HEK293 (cell line): ENCODE measurements around the gene CPTP.

Experiments used
- AEBP2 ChIP-seq: fragments of 450-650 bp; formaldehyde crosslinking; IDR thresholded peaks from 2 replicates; pipeline ENCODE4 v1.5.1; 2016; ENCODE audit warnings: missing biosample characterization, missing genetic modification characterization, borderline replicate concordance
- GLI4 ChIP-seq: fragments of 450-650 bp; formaldehyde crosslinking; IDR thresholded peaks from 2 replicates; pipeline ENCODE4 v1.5.1; 2016; ENCODE audit warnings: missing biosample characterization, missing genetic modification characterization
- HOXA7 ChIP-seq: sonication (generic); formaldehyde crosslinking; IDR thresholded peaks from 2 replicates; pipeline ENCODE4 v1.8.1; 2022; ENCODE audit warnings: missing genetic modification reagents, borderline replicate concordance
- KLF9 ChIP-seq: fragments of 450-650 bp; formaldehyde crosslinking; IDR thresholded peaks from 2 replicates; pipeline ENCODE4 v1.5.1; 2016; ENCODE audit warnings: missing biosample characterization, missing genetic modification characterization, low read depth
- REPIN1 ChIP-seq: fragments of 450-650 bp; formaldehyde crosslinking; IDR thresholded peaks from 2 replicates; pipeline ENCODE4 v1.5.1; 2017; ENCODE audit warnings: missing biosample characterization, missing genetic modification characterization, low read depth
- SP2 ChIP-seq: fragments of 450-650 bp; formaldehyde crosslinking; IDR thresholded peaks from 2 replicates; pipeline ENCODE4 v1.5.1; 2016; ENCODE audit warnings: missing biosample characterization, missing genetic modification characterization
- TRIM28 ChIP-seq: IDR thresholded peaks from 2 replicates; pipeline ENCODE4 v1.6.1; 2011; ENCODE audit warnings: low read length, control low read depth, borderline replicate concordance
- WT1 ChIP-seq: fragments of 450-650 bp; formaldehyde crosslinking; IDR thresholded peaks from 2 replicates; pipeline ENCODE4 v1.5.1; 2016; ENCODE audit warnings: missing biosample characterization, missing genetic modification characterization
- ZBTB10 ChIP-seq: fragments of 450-650 bp; formaldehyde crosslinking; IDR thresholded peaks from 2 replicates; pipeline ENCODE4 v1.5.1; 2016; ENCODE audit warnings: missing biosample characterization, missing genetic modification characterization
- ZBTB17 ChIP-seq: fragments of 450-650 bp; formaldehyde crosslinking; IDR thresholded peaks from 2 replicates; pipeline ENCODE4 v1.5.1; 2016; ENCODE audit warnings: missing biosample characterization, missing genetic modification characterization
- ZBTB21 ChIP-seq: fragments of 450-650 bp; formaldehyde crosslinking; IDR thresholded peaks from 2 replicates; pipeline ENCODE4 v1.5.1; 2017; ENCODE audit warnings: missing biosample characterization, missing genetic modification characterization
- ZBTB7A ChIP-seq: fragments of 450-650 bp; formaldehyde crosslinking; IDR thresholded peaks from 2 replicates; pipeline ENCODE4 v1.5.1; 2016; ENCODE audit warnings: low read depth, missing biosample characterization, missing genetic modification characterization
- ZNF138 ChIP-seq: fragments of 450-650 bp; formaldehyde crosslinking; IDR thresholded peaks from 2 replicates; pipeline ENCODE4 v1.5.1; 2016; ENCODE audit warnings: missing biosample characterization, missing genetic modification characterization, borderline replicate concordance
- ZNF155 ChIP-seq: fragments of 450-650 bp; formaldehyde crosslinking; IDR thresholded peaks from 2 replicates; pipeline ENCODE4 v1.5.1; 2016; ENCODE audit warnings: missing biosample characterization, missing genetic modification characterization
- ZNF266 ChIP-seq: fragments of 450-650 bp; formaldehyde crosslinking; IDR thresholded peaks from 2 replicates; pipeline ENCODE4 v1.5.1; 2016; ENCODE audit warnings: missing biosample characterization, missing genetic modification characterization, low read depth
- ZNF416 ChIP-seq: fragments of 450-650 bp; formaldehyde crosslinking; IDR thresholded peaks from 2 replicates; pipeline ENCODE4 v1.5.1; 2016; ENCODE audit warnings: missing biosample characterization, missing genetic modification characterization
- ZNF521 ChIP-seq: fragments of 450-650 bp; formaldehyde crosslinking; IDR thresholded peaks from 2 replicates; pipeline ENCODE4 v1.5.1; 2017; ENCODE audit warnings: missing biosample characterization, mild to moderate bottlenecking, missing genetic modification characterization
- ZNF555 ChIP-seq: fragments of 450-650 bp; formaldehyde crosslinking; conservative IDR thresholded peaks from 2 replicates; pipeline ENCODE4 v1.5.1; 2017; ENCODE audit warnings: missing biosample characterization, mild to moderate bottlenecking, missing genetic modification characterization, inconsistent platforms
- ZNF560 ChIP-seq: fragments of 450-650 bp; formaldehyde crosslinking; IDR thresholded peaks from 2 replicates; pipeline ENCODE4 v1.5.1; 2017; ENCODE audit warnings: missing biosample characterization, missing genetic modification characterization, borderline replicate concordance
- ZNF660 ChIP-seq: fragments of 450-650 bp; IDR thresholded peaks from 2 replicates; pipeline ENCODE4 v1.5.1; 2018; ENCODE audit warnings: missing biosample characterization, mild to moderate bottlenecking, missing genetic modification characterization
- ZNF747 ChIP-seq: fragments of 450-650 bp; formaldehyde crosslinking; IDR thresholded peaks from 2 replicates; pipeline ENCODE4 v1.5.1; 2016; ENCODE audit warnings: missing biosample characterization, missing genetic modification characterization
- ZNF837 ChIP-seq: fragments of 450-650 bp; formaldehyde crosslinking; IDR thresholded peaks from 2 replicates; pipeline ENCODE4 v1.5.1; 2016; ENCODE audit warnings: missing biosample characterization, missing genetic modification characterization
- ZSCAN16 ChIP-seq: fragments of 450-650 bp; formaldehyde crosslinking; IDR thresholded peaks from 2 replicates; pipeline ENCODE4 v1.5.1; 2016; ENCODE audit warnings: missing biosample characterization, missing genetic modification characterization
- ZSCAN18 ChIP-seq: fragments of 450-650 bp; formaldehyde crosslinking; IDR thresholded peaks from 2 replicates; pipeline ENCODE4 v1.5.1; 2016; ENCODE audit warnings: missing biosample characterization, missing genetic modification characterization
- TF ChIP-seq, protein P1 (sequence below): fragments of 450-650 bp; formaldehyde crosslinking; IDR thresholded peaks from 2 replicates; pipeline ENCODE4; 2016; ENCODE audit warnings: missing biosample characterization, missing genetic modification characterization
- TF ChIP-seq, protein P2 (sequence below): fragments of 450-650 bp; IDR thresholded peaks from 2 replicates; pipeline ENCODE4 v1.5.1; 2018; ENCODE audit warnings: missing biosample characterization, mild to moderate bottlenecking, missing genetic modification characterization
- TF ChIP-seq, protein P3 (sequence below): fragments of 450-650 bp; IDR thresholded peaks from 2 replicates; pipeline ENCODE4 v1.5.1; 2018; ENCODE audit warnings: missing biosample characterization, missing genetic modification characterization
- TF ChIP-seq, protein P4 (sequence below): fragments of 450-650 bp; formaldehyde crosslinking; IDR thresholded peaks from 2 replicates; pipeline ENCODE4 v1.5.1; 2017; ENCODE audit warnings: missing biosample characterization, mild to moderate bottlenecking, missing genetic modification characterization, moderate library complexity

Gene CPTP

GRCh38 chr1:1307923-1308755, 16.5 kb upstream of the CPTP start, which contains the start of the genes ACAP3 and PUSL1 (continued):
- TF ChIP-seq TRIM28 (no peak), ZNF521 (tag by site-specific recombination) (no peak), ZBTB7A (tag by site-specific recombination) (peak; percentile 78), ZNF138 (tag by site-specific recombination) (no peak), ZNF416 (tag by site-specific recombination) (no peak), ZSCAN18 (tag by site-specific recombination) (peak; percentile 82; the same call in 1 of the 2 replicates), ZNF555 (tag by site-specific recombination) (no peak), GLI4 (no peak), ZNF560 (tag by site-specific recombination) (no peak), WT1 (no peak; the same call in 1 of the 2 replicates), ZBTB21 (tag by site-specific recombination) (no peak), ZNF747 (tag by site-specific recombination) (no peak), ZNF155 (no peak), KLF9 (tag by site-specific recombination) (peak; percentile 58), ZBTB10 (tag by site-specific recombination) (peak; percentile 99), REPIN1 (tag by site-specific recombination) (peak; percentile 91; the same call in 1 of the 2 replicates), ZBTB17 (tag by site-specific recombination) (0 out of 2 replicates have a peak, but pooled peaks have one; percentile 50), ZNF660 (peak; percentile 74; the same call in 1 of the 2 replicates), HOXA7 (no peak), SP2 (tag by site-specific recombination) (peak; percentile 67), AEBP2 (tag by site-specific recombination) (no peak), ZNF837 (tag by site-specific recombination) (0 out of 2 replicates have a peak, but pooled peaks have one; percentile 17), ZSCAN16 (tag by site-specific recombination) (peak; percentile 82; the same call in 1 of the 2 replicates), ZNF266 (tag by site-specific recombination) (no peak)
- TF ChIP-seq, protein P1, sequence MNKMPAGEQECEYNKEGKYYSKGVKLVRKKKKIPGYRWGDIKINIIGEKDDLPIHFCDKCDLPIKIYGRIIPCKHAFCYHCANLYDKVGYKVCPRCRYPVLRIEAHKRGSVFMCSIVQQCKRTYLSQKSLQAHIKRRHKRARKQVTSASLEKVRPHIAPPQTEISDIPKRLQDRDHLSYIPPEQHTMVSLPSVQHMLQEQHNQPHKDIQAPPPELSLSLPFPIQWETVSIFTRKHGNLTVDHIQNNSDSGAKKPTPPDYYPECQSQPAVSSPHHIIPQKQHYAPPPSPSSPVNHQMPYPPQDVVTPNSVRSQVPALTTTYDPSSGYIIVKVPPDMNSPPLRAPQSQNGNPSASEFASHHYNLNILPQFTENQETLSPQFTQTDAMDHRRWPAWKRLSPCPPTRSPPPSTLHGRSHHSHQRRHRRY: 0 out of 2 replicates have a peak, but pooled peaks have one; percentile 63
- TF ChIP-seq, protein P2, sequence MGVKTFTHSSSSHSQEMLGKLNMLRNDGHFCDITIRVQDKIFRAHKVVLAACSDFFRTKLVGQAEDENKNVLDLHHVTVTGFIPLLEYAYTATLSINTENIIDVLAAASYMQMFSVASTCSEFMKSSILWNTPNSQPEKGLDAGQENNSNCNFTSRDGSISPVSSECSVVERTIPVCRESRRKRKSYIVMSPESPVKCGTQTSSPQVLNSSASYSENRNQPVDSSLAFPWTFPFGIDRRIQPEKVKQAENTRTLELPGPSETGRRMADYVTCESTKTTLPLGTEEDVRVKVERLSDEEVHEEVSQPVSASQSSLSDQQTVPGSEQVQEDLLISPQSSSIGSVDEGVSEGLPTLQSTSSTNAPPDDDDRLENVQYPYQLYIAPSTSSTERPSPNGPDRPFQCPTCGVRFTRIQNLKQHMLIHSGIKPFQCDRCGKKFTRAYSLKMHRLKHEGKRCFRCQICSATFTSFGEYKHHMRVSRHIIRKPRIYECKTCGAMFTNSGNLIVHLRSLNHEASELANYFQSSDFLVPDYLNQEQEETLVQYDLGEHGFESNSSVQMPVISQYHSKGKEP (tag by site-specific recombination): peak; percentile 42; the same call in 1 of the 2 replicates
- TF ChIP-seq, protein P3, sequence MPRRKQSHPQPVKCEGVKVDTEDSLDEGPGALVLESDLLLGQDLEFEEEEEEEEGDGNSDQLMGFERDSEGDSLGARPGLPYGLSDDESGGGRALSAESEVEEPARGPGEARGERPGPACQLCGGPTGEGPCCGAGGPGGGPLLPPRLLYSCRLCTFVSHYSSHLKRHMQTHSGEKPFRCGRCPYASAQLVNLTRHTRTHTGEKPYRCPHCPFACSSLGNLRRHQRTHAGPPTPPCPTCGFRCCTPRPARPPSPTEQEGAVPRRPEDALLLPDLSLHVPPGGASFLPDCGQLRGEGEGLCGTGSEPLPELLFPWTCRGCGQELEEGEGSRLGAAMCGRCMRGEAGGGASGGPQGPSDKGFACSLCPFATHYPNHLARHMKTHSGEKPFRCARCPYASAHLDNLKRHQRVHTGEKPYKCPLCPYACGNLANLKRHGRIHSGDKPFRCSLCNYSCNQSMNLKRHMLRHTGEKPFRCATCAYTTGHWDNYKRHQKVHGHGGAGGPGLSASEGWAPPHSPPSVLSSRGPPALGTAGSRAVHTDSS: no peak
- TF ChIP-seq, protein P4, sequence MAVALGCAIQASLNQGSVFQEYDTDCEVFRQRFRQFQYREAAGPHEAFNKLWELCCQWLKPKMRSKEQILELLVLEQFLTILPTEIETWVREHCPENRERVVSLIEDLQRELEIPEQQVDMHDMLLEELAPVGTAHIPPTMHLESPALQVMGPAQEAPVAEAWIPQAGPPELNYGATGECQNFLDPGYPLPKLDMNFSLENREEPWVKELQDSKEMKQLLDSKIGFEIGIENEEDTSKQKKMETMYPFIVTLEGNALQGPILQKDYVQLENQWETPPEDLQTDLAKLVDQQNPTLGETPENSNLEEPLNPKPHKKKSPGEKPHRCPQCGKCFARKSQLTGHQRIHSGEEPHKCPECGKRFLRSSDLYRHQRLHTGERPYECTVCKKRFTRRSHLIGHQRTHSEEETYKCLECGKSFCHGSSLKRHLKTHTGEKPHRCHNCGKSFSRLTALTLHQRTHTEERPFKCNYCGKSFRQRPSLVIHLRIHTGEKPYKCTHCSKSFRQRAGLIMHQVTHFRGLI (tag by site-specific recombination): peak; percentile 48; the same call in 1 of the 2 replicates
